Dermis microvascular lymphatic vessel endothelial cell (primary cell): ENCODE measurements around the gene IDH3G. TPM values are rescaled to one million over a fixed set of nuclear protein-coding genes. Genes with fewer than 3 reads are reported as not detected.
"Not testable (repeated sequence)": the region's sequence is repeated elsewhere in the genome, so short reads cannot be mapped to it uniquely, and the experiment has no call there.

Experiments
- DNase-seq, 2 donors: peaks; one replicate each; pipeline versions ENCODE4 v3.0.0 to v3.0.0-alpha.2; 2010; ENCODE audit warnings: low read depth in 2 of 2
- total RNA-seq: library from RNA; depleted of rRNA; stranded (reverse); fragments of >200 nt; gene quantifications from 2 replicates; pipeline ENCODE4 v1.2.1, GENCODE V29; 2014

IDH3G gene
- total RNA-seq, 1 donor from 2014 or later, result 35.9 TPM

GRCh38 chrX:153763298-153763932, 30.8 kb downstream of the IDH3G start:
- no peak for DNase-seq

- no peak for DNase-seq
Measured at GRCh38 chrX:153762626-153763173, 31.5 kb downstream of the IDH3G start.

DNA sequence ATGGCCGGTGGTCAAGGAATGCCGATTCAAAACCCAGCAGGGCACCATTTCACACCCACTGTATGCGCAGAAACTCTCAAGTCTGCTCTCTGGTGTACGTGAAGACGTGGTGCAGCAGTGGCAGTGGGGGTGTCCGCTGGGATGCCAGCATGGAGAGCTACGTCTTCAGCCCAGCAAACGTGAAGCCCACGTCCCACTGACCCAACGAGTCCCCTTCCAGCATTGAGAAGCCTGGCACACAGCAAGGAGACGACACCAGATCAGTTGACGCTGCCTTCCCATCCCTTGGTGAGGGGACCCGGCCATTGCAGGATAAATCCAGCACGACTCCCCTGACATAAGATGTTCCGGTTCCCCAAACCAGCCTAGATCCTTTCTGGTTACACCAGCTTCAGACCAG, 32.3 kb downstream of the IDH3G start:
- no peak for DNase-seq

- no peak for DNase-seq
Measured at GRCh38 chrX:153755136-153755535, 39.0 kb downstream of the IDH3G start.

- no peak for DNase-seq
Measured at GRCh38 chrX:153750127-153750774, 43.9 kb downstream of the IDH3G start.

DNA sequence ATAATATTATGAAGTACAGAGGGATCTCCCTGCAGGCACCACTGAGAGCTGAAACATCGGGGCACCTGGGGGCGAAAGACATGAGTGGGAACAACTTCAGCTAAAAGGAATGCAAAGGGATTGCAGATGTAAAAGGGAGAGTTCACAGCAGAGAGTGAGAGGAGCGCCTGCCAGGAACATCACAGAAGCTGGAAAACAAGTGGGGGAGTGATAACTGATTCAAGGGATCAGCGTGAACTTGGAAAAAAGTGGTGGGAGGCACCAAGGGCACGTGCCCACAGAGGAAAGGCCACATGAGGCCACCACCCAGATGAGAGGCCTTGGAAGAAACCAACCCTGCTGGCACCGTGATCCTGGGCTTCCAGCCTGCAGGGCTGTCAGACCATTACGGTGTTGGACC, 45.2 kb downstream of the IDH3G start:
- not testable (repeated sequence) for DNase-seq

GRCh38 chrX:153746991-153747390, 47.2 kb downstream of the IDH3G start:
- DNase-seq, result not testable (repeated sequence)

DNA sequence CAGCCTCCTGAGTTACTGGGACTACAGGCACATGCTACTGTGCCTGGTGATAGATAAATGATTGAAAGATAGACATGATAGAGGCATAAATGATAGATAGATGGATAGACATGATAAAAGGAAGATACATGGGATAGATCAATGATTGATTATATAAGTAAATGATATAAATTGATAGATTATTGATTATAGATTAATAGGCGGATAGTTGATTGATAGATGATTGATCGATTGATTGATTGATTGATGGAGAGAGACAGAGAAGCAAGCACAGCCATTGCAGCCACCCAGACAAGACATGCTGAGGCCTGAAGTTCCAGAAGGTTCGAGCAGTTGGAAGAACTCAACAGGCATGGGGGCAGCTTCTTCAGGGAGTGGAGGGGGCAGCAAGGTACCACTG, 47.8 kb downstream of the IDH3G start:
- DNase-seq, result no peak

DNA sequence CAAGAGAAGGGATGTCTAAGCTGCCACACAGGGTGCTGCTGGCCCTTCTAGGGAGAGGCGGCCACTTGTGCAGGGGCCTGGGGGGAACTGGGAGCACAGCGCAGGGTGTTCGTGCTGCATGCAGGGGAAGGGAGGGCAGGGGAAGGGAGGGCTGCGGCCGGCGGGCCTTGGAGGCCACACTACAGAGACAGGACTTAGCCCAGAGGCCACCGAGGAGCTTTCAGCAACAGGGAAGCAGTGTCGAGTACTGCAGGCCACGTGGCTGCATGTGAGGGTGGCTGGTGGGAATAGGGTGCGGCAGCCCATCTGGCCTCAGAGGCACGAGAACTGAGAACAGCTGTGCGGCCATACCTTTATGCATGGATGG, 49.1 kb downstream of the IDH3G start:
- not testable (repeated sequence) for DNase-seq

DNA sequence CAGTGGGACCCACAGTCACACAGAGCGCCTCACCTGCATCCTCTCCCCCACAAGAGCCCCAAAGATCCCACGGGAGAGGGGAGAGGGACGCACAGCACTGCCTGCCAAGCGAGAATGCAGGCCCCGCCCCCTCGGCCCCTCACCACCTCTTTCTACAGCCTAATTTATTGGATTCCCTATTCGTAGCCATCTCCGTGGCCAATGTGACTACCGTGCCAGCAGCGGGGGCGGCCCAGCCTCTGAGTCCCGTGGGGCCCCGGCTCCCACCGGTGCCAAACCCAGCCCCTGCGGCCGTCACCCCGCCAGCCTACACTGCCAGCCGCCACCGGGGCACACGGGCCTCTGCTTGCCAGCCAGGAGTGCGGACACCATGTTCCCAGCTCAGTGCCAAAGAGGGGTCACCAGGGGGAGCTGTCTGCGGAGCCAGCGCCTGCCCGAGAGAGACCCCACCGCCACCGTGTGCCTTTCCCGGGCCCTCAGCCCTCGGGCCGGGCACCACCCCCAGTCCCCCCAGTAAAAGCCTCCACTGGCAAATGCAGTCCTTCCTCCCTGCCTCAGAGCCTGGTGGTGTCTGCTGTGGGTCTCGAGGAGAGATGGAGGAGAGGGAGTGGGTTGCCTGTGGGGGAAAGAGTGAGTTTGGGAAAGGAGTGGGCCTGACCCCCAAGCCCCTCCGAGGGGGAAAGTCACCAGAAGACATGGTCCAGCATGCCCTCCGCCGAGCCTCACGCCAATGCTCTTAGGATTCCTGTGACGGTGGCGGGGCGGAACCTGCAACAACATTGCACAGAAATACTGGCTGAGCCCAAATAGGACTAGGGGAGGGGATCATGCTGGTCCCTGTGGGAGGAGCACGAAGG, 49.7 kb downstream of the IDH3G start:
- no peak for DNase-seq

- not testable (repeated sequence) for DNase-seq
Measured at GRCh38 chrX:153743468-153744209, 50.5 kb downstream of the IDH3G start.

- DNase-seq, result not testable (repeated sequence)
Measured at GRCh38 chrX:153742796-153743467, 51.2 kb downstream of the IDH3G start.

- DNase-seq, result not testable (repeated sequence)
Measured at GRCh38 chrX:153742111-153742510, 52.1 kb downstream of the IDH3G start.

- no peak for DNase-seq
Measured at GRCh38 chrX:153741446-153741845, 52.7 kb downstream of the IDH3G start.

DNA sequence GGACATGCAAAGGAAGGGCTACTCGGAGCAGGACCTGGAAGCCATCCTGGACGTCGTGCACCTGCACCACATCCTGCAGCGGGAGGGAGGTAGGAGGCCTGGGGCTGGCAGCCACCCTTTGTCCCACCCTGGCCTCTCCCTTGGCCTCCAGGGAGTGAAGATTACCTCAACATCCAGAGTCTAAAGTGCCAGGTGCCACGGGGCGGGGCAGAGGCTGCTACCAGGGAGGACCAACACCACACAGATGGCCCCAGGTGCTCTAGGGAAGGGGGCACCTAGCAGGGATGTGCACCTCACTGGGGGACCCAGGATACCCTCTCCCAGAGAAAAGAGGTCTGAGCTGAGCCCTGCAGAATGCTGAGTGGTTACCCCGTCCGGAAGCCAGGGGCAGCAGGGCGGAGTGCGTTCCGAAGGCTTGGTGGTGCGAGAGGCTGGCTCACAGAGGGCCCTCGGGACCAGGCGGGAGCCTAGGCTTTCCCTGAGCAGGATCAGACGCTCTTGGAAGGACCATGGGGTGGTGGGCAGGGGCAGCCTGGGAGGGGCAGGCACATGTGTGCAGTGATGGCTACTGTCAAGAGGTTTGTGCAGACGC, 53.4 kb downstream of the IDH3G start:
- no peak for DNase-seq

DNA sequence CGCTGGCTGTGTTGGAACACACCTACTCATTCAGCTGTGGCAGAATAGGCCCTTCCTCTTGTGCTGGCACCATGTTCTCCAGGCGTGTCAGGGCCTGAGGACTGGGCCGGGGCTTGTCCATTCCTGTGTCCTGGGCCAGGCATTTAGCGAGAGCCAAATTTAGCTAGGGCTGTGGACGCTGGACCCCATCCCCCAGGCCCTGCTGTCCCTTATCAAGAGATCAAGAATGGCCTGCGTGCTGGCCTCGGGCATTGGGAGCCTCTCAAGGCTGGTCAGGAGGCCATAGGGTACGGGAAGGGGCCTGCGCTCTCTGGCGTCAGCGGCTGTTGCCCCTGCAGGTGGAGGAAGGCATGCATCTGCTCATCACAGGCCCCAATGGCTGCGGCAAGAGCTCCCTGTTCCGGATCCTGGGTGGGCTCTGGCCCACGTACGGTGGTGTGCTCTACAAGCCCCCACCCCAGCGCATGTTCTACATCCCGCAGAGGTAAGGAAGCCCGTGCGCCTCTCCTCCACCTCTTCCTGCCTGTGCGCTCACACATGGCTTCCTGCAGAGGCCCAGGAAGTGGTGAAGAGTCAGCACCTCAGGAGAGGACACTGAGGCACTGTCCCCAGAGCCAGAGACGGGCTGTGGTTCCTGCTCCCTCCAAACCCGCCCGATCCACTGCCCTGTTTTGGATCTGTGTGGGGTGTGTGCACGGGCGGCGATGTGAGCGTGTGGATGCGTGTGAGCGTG, 54.3 kb downstream of the IDH3G start:
- no peak for DNase-seq

- DNase-seq, result no peak
Measured at GRCh38 chrX:153738056-153738605, 56.0 kb downstream of the IDH3G start.

GRCh38 chrX:153736871-153737441, 57.2 kb downstream of the IDH3G start:
- DNase-seq, result no peak
